ENCODE results near the gene TRIM37.

TRIM37 gene

GRCh38 chr17:59106463-59107305 lies at the start of gene TRIM37:
Gene TRIM37 (minus strand): TSS chr17:59106880. CDS start chr17:59106461, 419 bp downstream.
- Histone ChIP-seq H3K9me3 (no peaks in the 10 kb centered on the region), H3K27me3 (no peaks in the 10 kb centered on the region), H3K36me3 (peaks cover 7% of the 10 kb centered on the region), H3K27ac (peak within 1 kb of the TSS; percentile 86), H3K4me1 (ENCODE audit: control insufficient read depth in 1 of 2, insufficient read depth in 1 of 2, low read depth in 1 of 2, low read length in 1 of 2) (peaks cover 14 to 17% of the 10 kb centered on the region in 2 experiments), H3K4me3 (ENCODE audit: low read depth in 1 of 2, low read length in 1 of 2) (peak within 1 kb of the TSS; percentile 59 to 81)
- peak; percentile 49 for TF ChIP-seq CTCF (IDR thresholded peaks at IDR 0.05)

GRCh38 chr17:59155439-59156177 lies 48.9 kb upstream of the TRIM37 start, which contains the start of gene PRR11:
Gene PRR11 (plus strand): TSS chr17:59155746. CDS start chr17:59169753, 14,007 bp downstream.
- Histone ChIP-seq H3K9me3 (no peaks in the 10 kb centered on the region), H3K4me1 (ENCODE audit: control insufficient read depth in 1 of 2, insufficient read depth in 1 of 2, low read depth in 1 of 2, low read length in 1 of 2) (peaks cover 20 to 26% of the 10 kb centered on the region in 2 experiments), H3K27me3 (no peaks in the 10 kb centered on the region), H3K27ac (peak within 1 kb of the TSS; percentile 75), H3K36me3 (no peaks in the 10 kb centered on the region), H3K4me3 (ENCODE audit: low read depth in 1 of 2, low read length in 1 of 2) (peak within 1 kb of the TSS; percentile 92 to 98)
- TF ChIP-seq CTCF (IDR thresholded peaks at IDR 0.05) = no peak

GRCh38 chr17:59154721-59155438 lies 48.2 kb upstream of the TRIM37 start, which contains the start of gene SKA2:
Gene SKA2 (minus strand): TSS chr17:59155186. CDS start chr17:59155163, 23 bp downstream.
- Histone ChIP-seq H3K27ac (peak within 1 kb of the TSS; percentile 75), H3K36me3 (no peaks in the 10 kb centered on the region), H3K27me3 (no peaks in the 10 kb centered on the region), H3K4me3 (ENCODE audit: low read depth in 1 of 2, low read length in 1 of 2) (peak within 1 kb of the TSS; percentile 92 to 98), H3K9me3 (no peaks in the 10 kb centered on the region), H3K4me1 (ENCODE audit: control insufficient read depth in 1 of 2, insufficient read depth in 1 of 2, low read depth in 1 of 2, low read length in 1 of 2) (peaks cover 20 to 26% of the 10 kb centered on the region in 2 experiments)
- no peak for TF ChIP-seq CTCF (IDR thresholded peaks at IDR 0.05)

GRCh38 chr17:59154292-59154720 lies 47.6 kb upstream of the TRIM37 start:
- H3K9me3 ChIP-seq = no peaks in the 10 kb centered on the region
- H3K4me1 ChIP-seq (ENCODE audit: control insufficient read depth in 1 of 2, insufficient read depth in 1 of 2, low read depth in 1 of 2, low read length in 1 of 2) = peaks cover 20 to 26% of the 10 kb centered on the region in 2 experiments

More at GRCh38 chr17:59154292-59154720, 47.6 kb upstream of the TRIM37 start:
- H3K27me3 ChIP-seq = no peaks in the 10 kb centered on the region
- H3K27ac ChIP-seq = peak overlapping the region; percentile 75
- H3K4me3 ChIP-seq (ENCODE audit: low read depth in 1 of 2, low read length in 1 of 2) = peak overlapping the region; percentile 92 to 98
- no peak for TF ChIP-seq CTCF (IDR thresholded peaks at IDR 0.05)
- no peaks in the 10 kb centered on the region for H3K36me3 ChIP-seq
